Epithelial cell of proximal tubule (primary cell): ENCODE measurements around the gene FUT8. TPM values are rescaled to one million over a fixed set of nuclear protein-coding genes. Genes with fewer than 3 reads are reported as not detected.
"Not testable (repeated sequence)": the region's sequence is repeated elsewhere in the genome, so short reads cannot be mapped to it uniquely, and the experiment has no call there.

ENCODE experiments used
- DNase-seq: peaks from one replicate; pipeline ENCODE4 v3.0.0-alpha.2; 2011; ENCODE audit warnings: low read depth
- H3K4me3 ChIP-seq: 2 replicates; pipeline ENCODE4 v1.5.1; 2011; ENCODE audit warnings: low read depth, mild to moderate bottlenecking, low read length
- CTCF ChIP-seq: conservative IDR thresholded peaks from 2 replicates; pipeline ENCODE4 v1.5.1; 2012; ENCODE audit warnings: low read depth, mild to moderate bottlenecking, low read length
- total RNA-seq: library from RNA; depleted of rRNA; stranded (reverse); fragments of >200 nt; gene quantifications from 2 replicates; pipeline ENCODE4 v1.2.3, GENCODE V29; 2015

FUT8 gene
- total RNA-seq, 1 donor from 2014 or later: 66.4 TPM

GRCh38 chr14:65424531-65424930, 12.0 kb downstream of the FUT8 start:
- no peak for TF ChIP-seq CTCF
- no peak for DNase-seq
- H3K4me3 ChIP-seq: no peak overlapping the region

DNA sequence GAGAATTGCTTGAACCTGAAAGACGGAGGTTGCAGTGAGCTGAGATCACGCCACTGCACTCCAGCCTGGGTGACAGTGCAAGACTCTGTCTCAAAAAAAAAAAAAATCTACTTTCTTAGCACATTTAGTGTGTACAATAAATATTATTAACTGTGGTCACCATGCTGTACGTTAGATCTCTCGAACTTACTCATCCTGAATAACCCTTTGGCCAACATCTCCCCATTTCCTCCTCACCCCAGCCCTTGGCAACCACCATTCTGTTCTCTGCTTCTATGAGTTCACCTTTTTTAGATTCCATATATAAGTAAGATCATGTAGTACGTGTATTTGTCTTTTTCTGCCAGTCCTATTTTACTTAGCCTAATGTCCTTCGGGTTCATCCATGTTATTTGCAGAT, 13.4 kb downstream of the FUT8 start:
- no peak for TF ChIP-seq CTCF
- no peak overlapping the region for H3K4me3 ChIP-seq
- DNase-seq: no peak

- DNase-seq, H3K4me3 ChIP-seq: not testable (repeated sequence)
Measured at GRCh38 chr14:65426902-65427301, 14.4 kb downstream of the FUT8 start.

DNA sequence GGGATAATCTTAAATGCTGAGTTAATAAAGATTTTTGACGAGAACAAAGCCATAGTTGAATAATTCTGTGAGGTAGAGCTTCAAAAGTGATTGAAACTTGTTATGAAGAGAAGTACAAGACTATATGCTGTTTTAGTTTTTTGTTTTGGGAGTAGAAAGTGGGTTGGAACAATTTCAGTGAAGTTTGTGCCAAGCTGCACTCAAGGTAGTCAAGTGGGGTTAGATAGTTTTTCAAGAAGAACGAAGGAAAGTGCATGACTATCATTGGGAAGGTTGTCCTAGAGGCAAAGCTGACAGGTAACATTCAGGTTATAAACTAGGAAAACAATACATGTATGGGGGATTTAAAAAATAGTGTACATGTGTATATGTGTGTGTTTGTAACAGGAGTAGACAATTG, 16.2 kb downstream of the FUT8 start:
- no peak for TF ChIP-seq CTCF
- DNase-seq: no peak
- no peak overlapping the region for H3K4me3 ChIP-seq

GRCh38 chr14:65429757-65430156, 17.2 kb downstream of the FUT8 start:
- no peak for DNase-seq
- no peak overlapping the region for H3K4me3 ChIP-seq
- no peak for TF ChIP-seq CTCF

DNA sequence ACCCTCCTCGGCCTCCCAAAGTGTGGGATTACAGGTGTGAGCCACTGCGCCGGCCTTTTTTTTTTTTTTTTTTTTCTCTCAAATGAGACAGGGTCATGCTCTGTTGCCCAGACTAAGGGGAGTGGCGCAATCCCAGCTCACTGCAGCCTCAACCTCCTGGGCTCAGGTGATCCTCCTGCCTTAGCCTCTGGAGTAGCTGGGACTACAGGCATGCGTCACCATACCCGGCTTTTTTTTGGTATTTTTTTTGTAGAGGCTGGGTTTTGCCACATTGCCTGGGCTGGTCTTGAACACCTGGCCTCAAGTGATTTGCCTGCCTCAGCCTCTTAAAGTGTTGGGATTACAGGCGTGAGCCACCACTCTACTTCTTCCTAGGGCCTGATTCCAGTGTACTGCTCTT, 18.7 kb downstream of the FUT8 start:
- no peak for DNase-seq
- no peak for TF ChIP-seq CTCF
- no peak overlapping the region for H3K4me3 ChIP-seq

DNA sequence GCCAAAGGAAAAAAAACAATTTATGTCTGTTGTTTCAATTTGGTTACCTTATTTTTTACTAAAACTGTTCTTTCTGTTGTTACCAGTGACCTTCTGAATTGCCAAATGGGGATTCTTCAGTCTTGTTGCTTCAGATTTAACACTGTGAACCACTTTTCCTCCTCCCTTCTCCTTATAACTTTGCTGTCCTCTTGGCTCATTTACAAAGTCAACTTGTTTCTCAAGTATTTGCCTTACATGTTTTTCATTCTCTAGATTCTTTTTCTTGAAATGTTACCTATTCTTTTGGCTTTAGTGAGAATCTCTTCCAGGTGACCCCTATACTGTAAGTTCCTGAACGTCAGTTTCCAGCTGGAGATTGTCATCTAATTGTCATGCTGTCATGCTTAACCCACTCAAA, 19.4 kb downstream of the FUT8 start:
- TF ChIP-seq CTCF: no peak
- no peak overlapping the region for H3K4me3 ChIP-seq
- no peak for DNase-seq
